GM19351 (cell line): Measurements from ENCODE around the gene SH3RF3.
"Not testable (repeated sequence)": the region's sequence is repeated elsewhere in the genome, so short reads cannot be mapped to it uniquely, and the experiment has no call there.

Experiments used
- ATAC-seq: cut with Tn5 transposase; IDR thresholded peaks from one replicate; pipeline ENCODE4 v1.9.1; 2021; ENCODE audit warnings: mild to moderate bottlenecking, moderate library complexity; ENCODE audit not compliant: unreplicated experiment

Gene SH3RF3

GRCh38 chr2:109155553-109156451 lies 26.8 kb downstream of the SH3RF3 start:
- no peak for ATAC-seq

- no peak for ATAC-seq
Measured at GRCh38 chr2:109157563-109158105, 28.6 kb downstream of the SH3RF3 start.

GRCh38 chr2:109158237-109158636 lies 29.2 kb downstream of the SH3RF3 start:
- no peak for ATAC-seq

GRCh38 chr2:109159096-109159495 lies 30.1 kb downstream of the SH3RF3 start:
- ATAC-seq: no peak

- ATAC-seq: no peak
Measured at GRCh38 chr2:109160714-109161440, 31.9 kb downstream of the SH3RF3 start.

- ATAC-seq: not testable (repeated sequence)
Measured at GRCh38 chr2:109162367-109162766, 33.4 kb downstream of the SH3RF3 start.

- no peak for ATAC-seq
Measured at GRCh38 chr2:109162999-109163398, 34.0 kb downstream of the SH3RF3 start.

GRCh38 chr2:109164311-109164710 lies 35.3 kb downstream of the SH3RF3 start:
- ATAC-seq: no peak

GRCh38 chr2:109164739-109165221 lies 35.8 kb downstream of the SH3RF3 start:
- no peak for ATAC-seq

GRCh38 chr2:109166811-109167210 lies 37.8 kb downstream of the SH3RF3 start:
- ATAC-seq: no peak

GRCh38 chr2:109168086-109168485 lies 39.1 kb downstream of the SH3RF3 start:
- no peak for ATAC-seq

- no peak for ATAC-seq
Measured at GRCh38 chr2:109168716-109169115, 39.7 kb downstream of the SH3RF3 start.

- no peak for ATAC-seq
Measured at GRCh38 chr2:109170645-109171044, 41.6 kb downstream of the SH3RF3 start.

GRCh38 chr2:109171444-109172334 lies 42.7 kb downstream of the SH3RF3 start:
- ATAC-seq: no peak

GRCh38 chr2:109172556-109173105 lies 43.6 kb downstream of the SH3RF3 start:
- no peak for ATAC-seq

- no peak for ATAC-seq
Measured at GRCh38 chr2:109173311-109174171, 44.5 kb downstream of the SH3RF3 start.

- ATAC-seq: no peak
Measured at GRCh38 chr2:109174214-109174613, 45.2 kb downstream of the SH3RF3 start.

GRCh38 chr2:109174626-109175349 lies 45.8 kb downstream of the SH3RF3 start:
- no peak for ATAC-seq

GRCh38 chr2:109175350-109175678 lies 46.3 kb downstream of the SH3RF3 start:
- ATAC-seq: no peak
